GM23248 (cell line): Measurements from ENCODE around the gene EBF3. TPM values are rescaled to one million over a fixed set of nuclear protein-coding genes. Genes with fewer than 3 reads are reported as not detected.

ENCODE experiments used
- DNase-seq: peaks from one replicate; pipeline ENCODE4 v3.0.0-alpha.2; 2015
- H2AFZ ChIP-seq: fragments of 200-600 bp; sonication (generic); 2 replicates; pipeline ENCODE4 v1.6.1; 2016; ENCODE audit warnings: antibody characterized with exemption
- H3F3A ChIP-seq: fragments of 200-600 bp; sonication (generic); 2 replicates; pipeline ENCODE4 v1.6.1; 2016; ENCODE audit warnings: mild to moderate bottlenecking, antibody characterized with exemption, mixed run types; ENCODE audit not compliant: insufficient read depth
- H3K27ac ChIP-seq: fragments of 200-600 bp; sonication (generic); 2 replicates; pipeline ENCODE4 v1.5.1; 2016; ENCODE audit warnings: mild to moderate bottlenecking
- H3K27me3 ChIP-seq: fragments of 200-600 bp; sonication (generic); replicated peaks from 2 replicates; pipeline ENCODE4 v1.6.1; 2016; ENCODE audit warnings: mild to moderate bottlenecking; ENCODE audit not compliant: insufficient read depth
- H3K36me3 ChIP-seq: fragments of 200-600 bp; sonication (generic); 2 replicates; pipeline ENCODE4 v1.6.1; 2016; ENCODE audit warnings: low read depth, mild to moderate bottlenecking
- H3K4me1 ChIP-seq: fragments of 200-600 bp; sonication (generic); 2 replicates; pipeline ENCODE4 v1.6.1; 2016; ENCODE audit warnings: mild to moderate bottlenecking; ENCODE audit not compliant: insufficient read depth
- H3K4me2 ChIP-seq: fragments of 200-600 bp; sonication (generic); one replicate; pipeline ENCODE4 v1.6.1; 2016; ENCODE audit warnings: mild to moderate bottlenecking; ENCODE audit not compliant: unreplicated experiment
- H3K4me3 ChIP-seq: fragments of 200-600 bp; sonication (generic); 2 replicates; pipeline ENCODE4 v1.5.1; 2016; ENCODE audit warnings: mild to moderate bottlenecking
- H3K79me2 ChIP-seq: fragments of 200-600 bp; sonication (generic); 2 replicates; pipeline ENCODE4 v1.6.1; 2016; ENCODE audit warnings: mild to moderate bottlenecking; ENCODE audit not compliant: insufficient read depth
- H3K9ac ChIP-seq: fragments of 200-600 bp; sonication (generic); 2 replicates; pipeline ENCODE4 v1.6.1; 2016; ENCODE audit warnings: mild to moderate bottlenecking
- H3K9me2 ChIP-seq: fragments of 200-600 bp; sonication (generic); 2 replicates; pipeline ENCODE4 v1.6.1; 2016; ENCODE audit warnings: mixed run types, mild to moderate bottlenecking, moderate library complexity; ENCODE audit not compliant: insufficient read depth
- H3K9me3 ChIP-seq: fragments of 200-600 bp; sonication (generic); one replicate; pipeline ENCODE4 v1.6.1; 2017; ENCODE audit warnings: low read depth
- H4K20me1 ChIP-seq: fragments of 200-600 bp; sonication (generic); 2 replicates; pipeline ENCODE4 v1.6.0; 2016; ENCODE audit not compliant: insufficient read depth
- EZH2 ChIP-seq: fragments of 200-600 bp; sonication (generic); IDR thresholded peaks from 2 replicates; pipeline ENCODE4 v1.6.1; 2018; ENCODE audit warnings: antibody characterized with exemption, mild to moderate bottlenecking; ENCODE audit not compliant: insufficient read depth, poor library complexity, severe bottlenecking
- EZH2phosphoT487 ChIP-seq: fragments of 200-600 bp; sonication (generic); IDR thresholded peaks from 2 replicates; pipeline ENCODE4 v1.6.1; 2018; ENCODE audit warnings: antibody characterized with exemption, moderate library complexity, mild to moderate bottlenecking, low read depth; ENCODE audit not compliant: insufficient read depth
- WGBS, 2 experiments: methylation state at CpG; one replicate each; pipeline ENCODE4 v1.1.6; 2015 to 2017; ENCODE audit warnings: low lambda C conversion rate in 2 of 2, low coverage in 1 of 2; ENCODE audit errors: missing lambda C conversion rate in 2 of 2; 5-methylcytosine and 5-hydroxymethylcytosine counted together
- in situ Hi-C: fragments of 300-500 bp; cut with MboI; formaldehyde crosslinking; loops from 2 replicates; pipeline ENCODE4 v1.15.0; 2020
- polyA plus RNA-seq: library from polyadenylated mRNA; unstranded; fragments of >200 nt; fragmentation: Nextera tagmentation; extraction: Ambion mirVana; gene quantifications from 2 replicates; pipeline ENCODE4 v1.2.1, GENCODE V29; 2016
- total RNA-seq: library from RNA; depleted of rRNA; stranded (reverse); fragments of >200 nt; shearing (Covaris generic); gene quantifications from 2 replicates; pipeline ENCODE4 v1.2.3, GENCODE V29; 2014

The EBF3 gene
- total and polyA plus RNA-seq, 2 experiments from 2014 or later: 0.15 to 0.43 TPM

DNA sequence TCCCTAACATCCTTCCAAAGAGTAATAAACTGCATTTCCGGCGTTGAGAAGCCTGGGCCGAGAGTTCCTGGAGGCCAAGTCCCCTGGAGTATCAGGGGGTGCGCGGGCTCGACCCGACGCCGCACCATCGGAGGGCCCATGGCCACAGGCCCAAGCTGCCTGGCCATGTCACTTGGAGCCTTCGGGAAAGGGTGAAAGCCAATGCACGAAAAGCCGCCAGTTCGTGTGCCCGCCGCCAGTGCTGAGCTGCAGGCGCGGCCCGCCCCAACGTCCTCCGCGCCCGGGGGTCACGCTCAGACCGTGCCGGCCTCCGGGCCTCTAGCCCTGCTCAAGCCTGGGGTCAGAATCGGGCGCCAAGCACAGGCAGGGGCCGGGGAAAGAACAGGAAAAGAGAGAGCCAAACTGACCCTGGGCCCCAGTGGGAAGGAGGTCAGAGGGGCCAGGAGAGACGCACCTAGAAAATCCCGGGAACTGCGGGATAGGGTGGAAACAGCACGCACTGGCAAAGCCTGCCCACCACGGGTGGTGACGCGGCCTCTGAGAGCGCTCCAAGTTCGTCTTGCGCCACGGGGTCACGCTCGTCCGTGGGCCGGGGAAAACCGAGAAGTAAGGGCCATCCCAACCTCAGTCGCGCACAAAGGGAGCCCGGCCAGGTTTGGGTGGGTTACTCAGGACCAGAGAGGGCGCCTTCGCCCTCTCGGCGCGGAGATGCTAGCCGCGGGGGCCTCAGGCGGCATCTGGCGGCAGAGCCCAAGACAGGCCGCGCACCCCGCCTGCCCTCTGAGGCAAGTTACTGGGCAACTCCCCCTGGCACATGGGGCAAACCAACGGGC lies 4.2 kb upstream of the EBF3 start:
- in situ Hi-C loops: loop anchor here (25.0 kb wide), 1 partner anchor 931 kb away; no protein-coding TSS in a partner anchor
- Histone ChIP-seq H3K4me3 (no peak overlapping the region), H3K4me1 (peaks cover 7% of the 10 kb centered on the region; the same call in 1 of the 2 replicates), H3K27me3 (peaks cover 79% of the 10 kb centered on the region), H3K36me3 (no peaks in the 10 kb centered on the region), H4K20me1 (no peaks in the 10 kb centered on the region), H3F3A (no peaks in the 10 kb centered on the region), H3K9me3 (no peaks in the 10 kb centered on the region), H3K79me2 (no peaks in the 10 kb centered on the region), H3K4me2 (no peak overlapping the region), H2AFZ (no peak overlapping the region), H3K9me2 (no peaks in the 10 kb centered on the region), H3K27ac (no peak overlapping the region), H3K9ac (no peak overlapping the region)
- TF ChIP-seq EZH2 (peak; percentile 83), EZH2phosphoT487 (no peak)
- DNase-seq: no peak
- 7 to 8% methylated on average over 61 to 62 of the region's 62 CpGs for WGBS, 2 experiments

DNA sequence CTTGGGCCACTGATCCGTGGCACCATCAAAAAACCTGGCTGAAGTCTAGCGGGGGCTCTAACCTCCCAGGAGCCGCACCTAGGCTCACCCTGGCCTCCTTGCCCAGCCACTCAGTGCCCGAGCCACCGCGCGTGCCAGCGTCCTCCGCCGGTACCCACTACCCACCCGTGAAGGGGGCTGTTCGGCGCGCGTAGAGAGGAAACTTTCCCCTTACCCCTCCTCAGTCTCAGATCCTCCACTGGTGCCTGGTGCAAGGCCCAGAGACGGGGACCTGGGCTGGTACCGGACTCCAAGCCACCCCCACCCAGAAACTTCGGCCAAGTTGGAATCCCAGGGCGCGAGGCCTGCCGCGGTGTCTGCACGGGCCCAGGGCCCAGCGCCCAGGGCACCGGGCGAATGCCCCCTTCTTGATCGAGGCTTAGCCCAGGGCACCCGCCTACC lies 3.5 kb upstream of the EBF3 start:
- H3K27me3 ChIP-seq: peaks cover 78% of the 10 kb centered on the region

DNA sequence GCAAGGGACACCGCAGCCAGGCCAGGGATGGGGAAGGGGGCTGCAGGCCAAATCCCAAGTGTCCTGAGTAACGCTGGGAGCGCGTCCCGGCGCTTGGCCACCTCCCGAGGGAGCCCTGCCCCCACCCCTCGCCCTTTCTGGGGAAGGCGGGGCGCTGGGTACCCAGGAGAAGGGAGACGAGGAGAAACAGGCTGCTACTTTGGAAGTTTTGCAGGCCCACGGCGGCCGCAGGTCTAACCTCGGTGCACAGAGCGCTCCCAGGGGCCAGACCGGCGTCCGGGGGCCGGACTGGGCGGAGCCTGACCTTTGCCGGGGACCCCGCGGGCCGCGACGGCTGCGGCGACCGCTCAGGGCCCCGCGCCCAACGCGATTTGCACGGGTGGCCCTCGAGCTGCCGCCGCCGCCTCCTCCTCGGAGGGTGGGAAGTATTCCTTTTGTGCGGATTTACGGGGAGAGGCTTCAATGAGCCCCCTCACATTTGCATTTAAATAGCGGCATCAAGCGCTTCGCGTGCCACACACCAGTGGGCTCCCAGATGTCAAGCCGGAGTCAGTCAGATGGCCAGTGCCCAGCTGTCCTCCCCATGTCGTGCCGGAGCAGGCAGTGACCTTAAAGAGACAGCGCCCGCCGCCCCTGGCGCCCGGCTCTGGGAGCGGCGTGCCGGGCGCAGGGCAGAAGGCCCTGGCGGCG lies 3.0 kb upstream of the EBF3 start:
- no peak overlapping the region for H3K4me2 ChIP-seq
- no peak overlapping the region for H3K4me3 ChIP-seq
- TF ChIP-seq EZH2phosphoT487: no peak
- no peak for TF ChIP-seq EZH2
- 9 to 11% methylated on average over 58 to 59 of the region's 60 CpGs for WGBS, 2 experiments
- no peaks in the 10 kb centered on the region for H4K20me1 ChIP-seq
- H3K9ac ChIP-seq: no peak overlapping the region
- H3F3A ChIP-seq: no peaks in the 10 kb centered on the region
- H2AFZ ChIP-seq: no peak overlapping the region
- no peaks in the 10 kb centered on the region for H3K36me3 ChIP-seq
- DNase-seq: no peak
- in situ Hi-C loops: loop anchor here (25.0 kb wide), 1 partner anchor 930 kb away; no protein-coding TSS in a partner anchor
- H3K9me3 ChIP-seq: no peaks in the 10 kb centered on the region
- peaks cover 78% of the 10 kb centered on the region for H3K27me3 ChIP-seq
- H3K4me1 ChIP-seq: peaks cover 3% of the 10 kb centered on the region; the same call in 1 of the 2 replicates
- H3K79me2 ChIP-seq: no peaks in the 10 kb centered on the region
- H3K9me2 ChIP-seq: no peaks in the 10 kb centered on the region
- H3K27ac ChIP-seq: no peak overlapping the region

More for the DNA sequence above, 3.5 kb upstream of the EBF3 start:
- no peaks in the 10 kb centered on the region for H4K20me1 ChIP-seq
- in situ Hi-C loops: loop anchor here (25.0 kb wide), 1 partner anchor 930 kb away; no protein-coding TSS in a partner anchor
- TF ChIP-seq EZH2: no peak
- no peak for TF ChIP-seq EZH2phosphoT487
- no peak overlapping the region for H3K4me3 ChIP-seq
- no peaks in the 10 kb centered on the region for H3K9me2 ChIP-seq
- H3K9ac ChIP-seq: no peak overlapping the region
- no peak for DNase-seq
- no peak overlapping the region for H2AFZ ChIP-seq
- WGBS, 2 experiments: 10 to 11% methylated on average over 28 of the region's 28 CpGs
- H3K27ac ChIP-seq: no peak overlapping the region
- H3K9me3 ChIP-seq: no peaks in the 10 kb centered on the region
- H3K79me2 ChIP-seq: no peaks in the 10 kb centered on the region
- H3F3A ChIP-seq: no peaks in the 10 kb centered on the region
- no peak overlapping the region for H3K4me2 ChIP-seq
- H3K4me1 ChIP-seq: peaks cover 7% of the 10 kb centered on the region; the same call in 1 of the 2 replicates
- no peaks in the 10 kb centered on the region for H3K36me3 ChIP-seq

DNA sequence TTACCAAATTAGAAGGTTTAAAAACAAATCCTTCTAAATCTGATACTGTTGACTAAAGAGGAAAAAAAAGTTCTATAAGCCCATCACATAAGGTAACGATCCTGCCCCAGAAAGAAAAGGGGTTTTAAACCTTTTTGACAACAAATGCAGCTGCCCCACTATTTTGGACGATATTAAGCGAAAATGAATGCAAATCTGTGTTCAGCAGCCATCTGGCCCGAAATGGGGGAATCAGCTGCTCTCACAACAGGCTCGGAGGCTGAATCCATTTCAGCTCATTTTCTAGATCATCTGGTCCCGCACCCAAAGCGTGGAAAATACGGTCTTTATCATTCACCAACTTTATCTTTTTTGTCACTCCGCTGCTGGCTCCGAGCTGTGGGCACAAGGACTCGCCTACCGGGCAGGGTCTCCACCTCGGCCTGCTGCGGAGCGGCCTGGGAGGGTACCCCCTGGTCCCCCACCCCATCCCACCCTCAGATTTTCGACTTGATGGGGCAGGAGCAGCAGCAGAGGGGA lies 2.4 kb upstream of the EBF3 start:
- in situ Hi-C loops: loop anchor here (25.0 kb wide), 1 partner anchor 929 kb away; no protein-coding TSS in a partner anchor
- TF ChIP-seq EZH2 (peak; percentile 70), EZH2phosphoT487 (0 out of 2 replicates have a peak, but pooled peaks have one; percentile 65)
- DNase-seq: no peak
- Histone ChIP-seq H4K20me1 (no peaks in the 10 kb centered on the region), H3K79me2 (no peaks in the 10 kb centered on the region), H3K4me2 (no peak overlapping the region), H3K9ac (no peak overlapping the region), H2AFZ (no peak overlapping the region), H3K4me1 (no peaks in the 10 kb centered on the region), H3K4me3 (no peak overlapping the region), H3K27me3 (peaks cover 81% of the 10 kb centered on the region), H3K27ac (no peak overlapping the region), H3K9me2 (no peaks in the 10 kb centered on the region), H3K9me3 (no peaks in the 10 kb centered on the region), H3K36me3 (no peaks in the 10 kb centered on the region), H3F3A (no peaks in the 10 kb centered on the region)
- 18% methylated on average over 16 of the region's 16 CpGs for WGBS, 2 experiments
